VCaP (cell line): ENCODE data around the gene DCTN3.

Experiments used
- H3K27ac ChIP-seq: fragments of 450-650 bp; 2 replicates; pipeline ENCODE4 v1.5.1; 2017
- CTCF ChIP-seq: fragments of 450-650 bp; conservative IDR thresholded peaks from 2 replicates; pipeline ENCODE4 v1.5.1; 2017; ENCODE audit warnings: mild to moderate bottlenecking, moderate library complexity

Gene DCTN3

GRCh38 chr9:34611811-34612787 is 8.2 kb downstream of the DCTN3 start, which contains the start of gene RPP25L:
TSS of gene RPP25L (minus strand) at chr9:34612097. CDS start at chr9:34611296, 801 bp downstream.
- no peak for TF ChIP-seq CTCF
- peak within 1 kb of the TSS; percentile 93 for H3K27ac ChIP-seq

GRCh38 chr9:34611251-34611810 is 9.0 kb downstream of the DCTN3 start:
- TF ChIP-seq CTCF: no peak
- peak overlapping the region; percentile 93 for H3K27ac ChIP-seq

GRCh38 chr9:34610434-34611206 is 9.7 kb downstream of the DCTN3 start:
- no peak for TF ChIP-seq CTCF
- H3K27ac ChIP-seq: peak overlapping the region; percentile 93

GRCh38 chr9:34607331-34607730 is 13.0 kb downstream of the DCTN3 start:
- no peak overlapping the region for H3K27ac ChIP-seq
- no peak for TF ChIP-seq CTCF

GRCh38 chr9:34606905-34607304 is 13.4 kb downstream of the DCTN3 start:
- H3K27ac ChIP-seq: no peak overlapping the region
- no peak for TF ChIP-seq CTCF

- no peak overlapping the region for H3K27ac ChIP-seq
- TF ChIP-seq CTCF: no peak
Observed at GRCh38 chr9:34606190-34606589, 14.1 kb downstream of the DCTN3 start.

GRCh38 chr9:34603610-34604231 is 16.6 kb downstream of the DCTN3 start:
- peak; percentile 93 for TF ChIP-seq CTCF
- no peak overlapping the region for H3K27ac ChIP-seq
